Panc1 (cell line): ENCODE results near the gene DIDO1.

Source experiments
- CTCF ChIP-seq: fragments of 450-650 bp; IDR thresholded peaks from 2 replicates; pipeline ENCODE4 v1.5.1; 2017; ENCODE audit warnings: mild to moderate bottlenecking
- POLR2AphosphoS5 ChIP-seq: IDR thresholded peaks from 2 replicates; pipeline ENCODE4 v1.6.1; 2012; ENCODE audit warnings: mild to moderate bottlenecking, low read depth, low read length, moderate library complexity
- REST ChIP-seq, 2 experiments: IDR thresholded peaks; 2 replicates each; pipeline ENCODE4 v1.6.1; 2011 to 2012; ENCODE audit warnings: low read depth in 2 of 2, control low read depth in 1 of 2, low read length in 1 of 2, mild to moderate bottlenecking in 1 of 2, moderate library complexity in 1 of 2; ENCODE audit not compliant: insufficient read depth in 1 of 2
- SIN3A ChIP-seq: IDR thresholded peaks from 2 replicates; pipeline ENCODE4 v1.6.1; 2012; ENCODE audit warnings: low read depth, mild to moderate bottlenecking, low read length, moderate library complexity, borderline replicate concordance; ENCODE audit not compliant: insufficient read depth
- TCF7L2 ChIP-seq: IDR thresholded peaks from 2 replicates; pipeline ENCODE4 v1.6.1; 2011; ENCODE audit warnings: mild to moderate bottlenecking, low read depth, low read length, inconsistent platforms

- TF ChIP-seq POLR2AphosphoS5 (no peak), CTCF (no peak), TCF7L2 (no peak), REST (IDR thresholded peaks at IDR 0.05; ENCODE audit: insufficient read depth in 1 of 2, low read depth in 2 of 2, low read length in 1 of 2) (no peak), SIN3A (no peak)
Observed at GRCh38 chr20:62925076-62925419, 1.3 kb downstream of the DIDO1 start.
